Left lung (tissue), 10 donors: ENCODE results near the gene NEGR1. TPM values are rescaled to one million over a fixed set of nuclear protein-coding genes. Genes with fewer than 3 reads are reported as not detected.

Source experiments
- ATAC-seq: fragments of 200-7000 bp; cut with Tn5 transposase; one replicate; pipeline ENCODE4 v1.9.1; 2020; ENCODE audit warnings: moderate library complexity
- DNase-seq, 4 donors: peaks; one replicate each; pipeline ENCODE4 v3.0.0-alpha.2; 2013 to 2020
- H3K27ac ChIP-seq, 2 donors: fragments of 200-600 bp; sonication (generic) in 1 of 2; one replicate each; pipeline versions ENCODE4 v1.5.0 to v1.8.0; 2020 to 2021
- H3K27me3 ChIP-seq, 2 donors: fragments of 200-600 bp; sonication (generic) in 1 of 2; one replicate each; pipeline versions ENCODE4 v1.5.0 to v1.8.0; 2020 to 2021
- H3K36me3 ChIP-seq, 2 donors: fragments of 200-600 bp; sonication (generic) in 1 of 2; one replicate each; pipeline versions ENCODE4 v1.5.0 to v1.8.0; 2020 to 2021
- H3K4me1 ChIP-seq, 2 donors: fragments of 200-600 bp; one replicate each; pipeline ENCODE4 v1.8.0; 2021
- H3K4me3 ChIP-seq, 2 donors: fragments of 200-600 bp; sonication (generic) in 1 of 2; one replicate each; pipeline versions ENCODE4 v1.5.0 to v1.8.0; 2020 to 2021; ENCODE audit warnings: mild to moderate bottlenecking in 1 of 2
- H3K9me3 ChIP-seq, 2 donors: fragments of 200-600 bp; sonication (generic) in 1 of 2; one replicate each; pipeline versions ENCODE4 v1.5.0 to v1.8.0; 2020 to 2021
- intact Hi-C, 2 donors: fragments of 100-400 bp; cut with DNase I; formaldehyde crosslinking; loops; one replicate each; pipeline versions ENCODE4 v1.11.2 to v1.14.2; 2022
- polyA plus RNA-seq, 6 donors: library from polyadenylated mRNA; unstranded; fragments of 120-200 nt; gene quantifications; one replicate each; pipeline ENCODE4 v1.2.1, GENCODE V29; 2013; ENCODE audit not compliant: insufficient read length in 6 of 6
- total RNA-seq, 2 donors: library from RNA; stranded (reverse); fragmentation: NEBNext Ultra II Directional; extraction: Animal tissue kit (Norgen Biotek cat#: 25700); gene quantifications; one replicate each; pipeline ENCODE4 v1.2.1, GENCODE V29; 2021
- TF ChIP-seq, protein P1 (sequence below), 2 donors: fragments of 200-600 bp; sonication (generic) in 1 of 2; IDR thresholded peaks; one replicate each; pipeline versions ENCODE4 v1.5.0 to v1.8.0; 2021; ENCODE audit warnings: antibody characterized with exemption in 2 of 2
- donor health status: DM: no; HTN: yes; CAD: no.
- donor health status: DM: no; HTN: no; CAD: no.

NEGR1 gene
- total and polyA plus RNA-seq, 8 donors = 2.4 to 5.7 (median 3.5) TPM

DNA sequence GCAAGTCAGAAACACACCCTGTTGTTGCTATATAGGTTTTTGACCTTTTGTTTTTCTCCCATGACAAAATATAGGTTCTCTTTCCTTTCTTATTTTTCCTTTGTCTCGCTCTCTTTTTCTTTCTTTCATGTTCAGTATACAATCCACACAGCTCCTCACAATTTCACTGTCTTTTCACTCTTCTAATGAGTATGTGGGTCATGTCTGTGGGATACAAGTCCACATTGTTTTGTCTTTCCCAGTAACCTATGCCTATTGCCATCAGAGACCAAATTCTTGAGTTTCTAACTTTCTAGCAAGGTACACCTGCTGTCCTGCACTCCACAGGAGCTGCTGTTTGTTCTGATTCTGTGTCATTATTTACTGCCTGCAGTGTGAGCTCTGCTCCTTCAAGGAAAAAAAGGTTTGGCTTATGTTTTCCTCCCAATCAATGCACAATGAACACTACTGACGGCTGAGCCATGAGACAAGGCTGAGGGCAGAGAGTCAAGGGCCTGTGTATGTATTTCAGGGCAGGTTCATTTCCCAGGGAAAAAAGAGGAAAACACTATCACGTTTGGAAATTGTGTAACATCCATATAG, 453.8 kb downstream of the NEGR1 start:
- Histone ChIP-seq H3K4me3 (no peak overlapping the region), H3K9me3 (no peaks in the 10 kb centered on the region), H3K27ac (no peak overlapping the region), H3K36me3 (no peaks in the 10 kb centered on the region), H3K4me1 (no peaks in the 10 kb centered on the region), H3K27me3 (no peaks in the 10 kb centered on the region)
- DNase-seq = no peak
- intact Hi-C loops = no loop called here
- TF ChIP-seq, protein P1, sequence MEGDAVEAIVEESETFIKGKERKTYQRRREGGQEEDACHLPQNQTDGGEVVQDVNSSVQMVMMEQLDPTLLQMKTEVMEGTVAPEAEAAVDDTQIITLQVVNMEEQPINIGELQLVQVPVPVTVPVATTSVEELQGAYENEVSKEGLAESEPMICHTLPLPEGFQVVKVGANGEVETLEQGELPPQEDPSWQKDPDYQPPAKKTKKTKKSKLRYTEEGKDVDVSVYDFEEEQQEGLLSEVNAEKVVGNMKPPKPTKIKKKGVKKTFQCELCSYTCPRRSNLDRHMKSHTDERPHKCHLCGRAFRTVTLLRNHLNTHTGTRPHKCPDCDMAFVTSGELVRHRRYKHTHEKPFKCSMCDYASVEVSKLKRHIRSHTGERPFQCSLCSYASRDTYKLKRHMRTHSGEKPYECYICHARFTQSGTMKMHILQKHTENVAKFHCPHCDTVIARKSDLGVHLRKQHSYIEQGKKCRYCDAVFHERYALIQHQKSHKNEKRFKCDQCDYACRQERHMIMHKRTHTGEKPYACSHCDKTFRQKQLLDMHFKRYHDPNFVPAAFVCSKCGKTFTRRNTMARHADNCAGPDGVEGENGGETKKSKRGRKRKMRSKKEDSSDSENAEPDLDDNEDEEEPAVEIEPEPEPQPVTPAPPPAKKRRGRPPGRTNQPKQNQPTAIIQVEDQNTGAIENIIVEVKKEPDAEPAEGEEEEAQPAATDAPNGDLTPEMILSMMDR (IDR thresholded peaks at IDR 0.05) = no peak
- no peak for ATAC-seq

DNA sequence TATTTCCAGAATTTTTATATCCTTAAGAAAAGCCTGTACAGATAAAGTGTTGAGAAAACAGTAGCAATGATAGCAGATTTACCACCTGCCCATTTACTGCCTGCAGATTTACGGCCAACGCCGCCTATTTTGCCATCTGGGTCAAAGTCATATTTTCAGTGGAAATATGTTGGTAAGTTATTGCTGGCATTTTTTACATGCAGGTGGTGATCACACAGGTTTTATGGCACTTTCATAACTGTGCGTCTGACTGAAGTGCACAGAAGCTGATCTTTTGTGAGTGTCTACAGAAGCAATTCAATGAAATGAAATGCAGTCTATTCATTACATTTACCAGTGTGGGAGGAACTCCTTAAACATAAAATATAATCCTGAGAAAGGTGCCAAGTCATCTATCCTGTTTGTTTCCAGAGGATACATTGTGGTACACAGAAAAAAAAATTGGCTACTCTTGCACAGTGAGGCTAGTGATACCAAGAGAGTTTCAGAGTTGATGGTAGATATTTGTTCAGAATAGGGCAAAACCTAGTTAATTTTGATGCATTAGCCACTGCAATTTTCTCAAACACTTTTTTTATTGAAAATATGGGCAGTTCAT, 458.5 kb downstream of the NEGR1 start:
- Histone ChIP-seq H3K27me3 (no peaks in the 10 kb centered on the region), H3K4me3 (no peak overlapping the region), H3K36me3 (no peaks in the 10 kb centered on the region), H3K4me1 (no peaks in the 10 kb centered on the region), H3K9me3 (no peaks in the 10 kb centered on the region), H3K27ac (no peak overlapping the region)
- intact Hi-C loops = no loop called here
- DNase-seq (no peak), ATAC-seq (no peak)
- TF ChIP-seq, protein P1 (IDR thresholded peaks at IDR 0.05) = no peak

DNA sequence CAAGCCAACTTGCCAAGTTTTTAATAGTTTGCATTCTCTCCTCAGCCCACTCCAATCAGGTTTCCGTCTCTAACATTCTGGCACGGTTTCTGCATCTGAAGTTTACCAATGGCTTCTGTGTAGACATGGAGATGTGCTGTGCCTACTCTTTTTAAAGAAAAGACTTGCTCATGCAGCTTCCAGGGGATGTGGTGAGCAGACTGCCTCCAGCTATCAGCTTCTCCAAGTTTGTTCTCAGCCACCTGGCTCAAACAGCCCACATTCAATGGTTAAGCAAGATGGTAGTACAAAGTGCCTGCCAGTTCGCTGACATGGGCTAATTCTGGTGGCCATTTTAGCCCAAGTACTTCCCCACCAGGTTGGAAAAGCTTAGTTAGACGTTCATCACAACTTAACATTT, 465.3 kb downstream of the NEGR1 start:
- TF ChIP-seq, protein P1 (IDR thresholded peaks at IDR 0.05) = no peak
- intact Hi-C loops = no loop called here
- DNase-seq (no peak), ATAC-seq (no peak)
- no peaks in the 10 kb centered on the region for H3K36me3 ChIP-seq
- no peak overlapping the region for H3K27ac ChIP-seq
- no peak overlapping the region for H3K4me3 ChIP-seq
- no peaks in the 10 kb centered on the region for H3K9me3 ChIP-seq
- H3K27me3 ChIP-seq = no peaks in the 10 kb centered on the region
- no peaks in the 10 kb centered on the region for H3K4me1 ChIP-seq

DNA sequence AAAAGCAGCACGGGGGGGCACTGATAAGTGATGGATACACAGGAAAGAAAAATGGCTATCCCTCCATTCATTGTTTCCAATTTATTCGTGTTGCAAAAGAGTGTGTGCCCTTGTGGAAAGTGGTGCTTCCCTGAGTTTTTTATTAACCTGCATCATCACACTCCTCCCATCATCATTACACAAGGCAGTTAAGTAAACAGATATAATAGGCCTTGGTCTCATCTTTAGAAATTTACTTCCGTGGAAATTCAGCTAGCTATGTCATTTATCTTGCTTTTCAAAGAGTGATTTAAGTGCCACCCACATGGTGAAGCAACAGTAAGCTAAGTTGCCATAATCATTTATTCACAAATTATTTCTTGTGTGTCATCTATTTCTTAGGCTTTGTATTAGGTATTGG, 473.3 kb downstream of the NEGR1 start:
- intact Hi-C loops = no loop called here
- no peak for DNase-seq
- H3K36me3 ChIP-seq = no peaks in the 10 kb centered on the region
- no peak overlapping the region for H3K27ac ChIP-seq
- TF ChIP-seq, protein P1 (IDR thresholded peaks at IDR 0.05) = no peak
- no peaks in the 10 kb centered on the region for H3K9me3 ChIP-seq
- no peaks in the 10 kb centered on the region for H3K4me1 ChIP-seq
- ATAC-seq = no peak
- no peaks in the 10 kb centered on the region for H3K27me3 ChIP-seq
- H3K4me3 ChIP-seq = no peak overlapping the region

DNA sequence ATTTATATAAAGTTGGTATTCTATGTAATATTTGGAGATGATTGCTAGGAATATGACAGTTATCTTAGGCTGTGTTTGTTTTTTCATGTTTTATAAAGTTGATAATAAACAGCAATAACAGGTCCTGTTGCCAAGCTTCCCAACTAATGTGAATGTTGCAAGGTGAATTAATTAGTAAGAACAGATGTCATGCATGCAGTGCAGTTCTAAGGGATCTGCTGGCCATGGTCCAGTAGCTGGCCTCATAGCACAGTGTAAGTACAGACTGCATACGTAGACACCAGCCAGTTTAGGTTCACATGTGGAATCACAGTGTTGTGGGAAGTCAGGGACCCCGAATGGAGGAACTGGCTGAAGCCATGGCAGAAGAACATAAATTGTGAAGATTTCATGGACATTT, 478.2 kb downstream of the NEGR1 start:
- DNase-seq (no peak), ATAC-seq (no peak)
- H3K4me3 ChIP-seq = no peak overlapping the region
- intact Hi-C loops = no loop called here
- TF ChIP-seq, protein P1 (IDR thresholded peaks at IDR 0.05) = no peak
- H3K27ac ChIP-seq = no peak overlapping the region
- no peaks in the 10 kb centered on the region for H3K9me3 ChIP-seq
- no peaks in the 10 kb centered on the region for H3K4me1 ChIP-seq
- no peaks in the 10 kb centered on the region for H3K27me3 ChIP-seq
- H3K36me3 ChIP-seq = no peaks in the 10 kb centered on the region
